Neuron (in vitro differentiated cells): ENCODE data around the gene SMNDC1.
A peak's percentile ranks its signal among the peaks of the same experiment; 100 is the strongest.

Experiments used
- H2AFZ ChIP-seq: one replicate; pipeline ENCODE4 v1.6.1; 2013; ENCODE audit warnings: low read depth, mild to moderate bottlenecking, inconsistent platforms, low read length, moderate library complexity
- H3K27me3 ChIP-seq: one replicate; pipeline ENCODE4 v1.6.1; 2013; ENCODE audit warnings: low read length; ENCODE audit not compliant: insufficient read depth
- H3K36me3 ChIP-seq: one replicate; pipeline ENCODE4 v1.6.1; 2013; ENCODE audit warnings: low read length; ENCODE audit not compliant: insufficient read depth
- H3K4me1 ChIP-seq: one replicate; pipeline ENCODE4 v1.6.1; 2013; ENCODE audit warnings: low read length; ENCODE audit not compliant: insufficient read depth
- H3K4me3 ChIP-seq: 2 replicates; pipeline ENCODE4 v1.5.1; 2013; ENCODE audit warnings: mild to moderate bottlenecking, low read length, moderate library complexity
- H3K9me3 ChIP-seq: one replicate; pipeline ENCODE4 v1.6.1; 2013; ENCODE audit warnings: low read length

Gene SMNDC1

DNA sequence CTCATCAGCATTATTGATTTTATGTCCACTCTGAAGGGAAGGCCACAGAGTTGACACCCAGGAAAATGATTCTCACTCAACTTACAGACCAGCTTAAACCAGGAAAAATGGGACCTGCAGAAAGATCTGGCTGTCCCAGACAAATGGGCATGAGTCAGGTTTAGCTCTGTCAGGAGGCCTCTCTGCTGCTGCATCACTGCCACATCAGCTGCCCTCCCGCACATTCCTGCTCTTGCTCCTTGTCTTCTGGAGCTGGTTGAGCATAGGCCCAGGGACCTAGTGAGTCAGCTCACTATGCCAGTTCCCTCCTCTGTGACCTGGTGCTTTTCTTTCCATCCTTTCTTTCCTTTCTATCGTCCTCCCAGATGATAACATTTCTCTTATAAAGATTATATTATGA, 18.8 kb upstream of the SMNDC1 start:
- H3K9me3 ChIP-seq = peaks cover 3% of the 10 kb centered on the region
- no peak overlapping the region for H2AFZ ChIP-seq
- H3K4me1 ChIP-seq = no peaks in the 10 kb centered on the region
- no peaks in the 10 kb centered on the region for H3K36me3 ChIP-seq
- H3K27me3 ChIP-seq = peaks cover 9% of the 10 kb centered on the region
- H3K4me3 ChIP-seq = no peak overlapping the region

DNA sequence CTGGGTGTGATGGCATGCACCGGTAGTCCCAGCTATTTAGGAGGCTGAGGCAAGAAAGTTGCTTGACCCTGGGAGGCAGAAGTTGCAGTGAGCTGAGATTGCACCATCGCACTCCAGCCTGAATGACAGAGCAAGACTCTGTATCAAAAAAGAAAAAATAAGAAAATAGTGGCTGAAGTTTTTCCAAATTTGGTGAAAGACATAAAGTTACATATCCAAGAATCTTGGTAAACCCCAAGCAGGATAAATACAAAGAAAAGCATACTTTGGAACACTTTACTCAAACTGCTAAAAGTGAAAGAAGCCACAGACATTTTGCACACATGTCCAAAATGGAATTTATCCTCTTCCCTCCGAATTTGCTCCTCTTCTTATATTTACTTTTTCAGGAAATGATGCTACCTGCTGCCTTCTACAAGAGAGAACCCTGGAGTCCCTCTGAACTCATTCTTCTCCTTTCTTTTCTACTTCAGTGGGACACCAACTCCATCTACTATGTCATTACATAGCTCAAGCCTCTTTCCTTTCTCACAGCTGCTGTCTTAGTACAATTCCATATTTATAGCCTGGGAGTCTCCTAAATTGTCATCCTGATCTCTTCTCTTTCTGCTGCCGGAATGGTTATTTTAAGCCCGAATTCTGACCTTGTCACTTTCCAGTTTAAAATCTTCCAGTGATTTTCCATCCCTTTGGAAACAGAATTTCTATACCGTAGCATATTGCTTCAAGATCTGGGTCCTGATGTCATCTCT, 17.3 kb upstream of the SMNDC1 start:
- no peak overlapping the region for H2AFZ ChIP-seq
- no peaks in the 10 kb centered on the region for H3K4me1 ChIP-seq
- peaks cover 15% of the 10 kb centered on the region for H3K27me3 ChIP-seq
- no peaks in the 10 kb centered on the region for H3K36me3 ChIP-seq
- H3K4me3 ChIP-seq = no peak overlapping the region
- H3K9me3 ChIP-seq = peaks cover 3% of the 10 kb centered on the region

- H3K9me3 ChIP-seq = peaks cover 3% of the 10 kb centered on the region
- H2AFZ ChIP-seq = no peak overlapping the region
- no peaks in the 10 kb centered on the region for H3K4me1 ChIP-seq
- no peak overlapping the region for H3K4me3 ChIP-seq
- no peaks in the 10 kb centered on the region for H3K36me3 ChIP-seq
- H3K27me3 ChIP-seq = peaks cover 15% of the 10 kb centered on the region
These were observed 13.4 kb upstream of the SMNDC1 start for GRCh38 chr10:110317866-110318850.

- no peaks in the 10 kb centered on the region for H3K36me3 ChIP-seq
- H3K4me1 ChIP-seq = no peaks in the 10 kb centered on the region
- peaks cover 11% of the 10 kb centered on the region for H3K27me3 ChIP-seq
- H2AFZ ChIP-seq = no peak overlapping the region
- no peaks in the 10 kb centered on the region for H3K9me3 ChIP-seq
- no peak overlapping the region for H3K4me3 ChIP-seq
These were observed 9.0 kb upstream of the SMNDC1 start for GRCh38 chr10:110313674-110314073.

GRCh38 chr10:110312206-110312605, 7.5 kb upstream of the SMNDC1 start:
- no peaks in the 10 kb centered on the region for H3K9me3 ChIP-seq
- H3K27me3 ChIP-seq = peaks cover 3% of the 10 kb centered on the region
- no peaks in the 10 kb centered on the region for H3K4me1 ChIP-seq
- H2AFZ ChIP-seq = no peak overlapping the region
- H3K36me3 ChIP-seq = no peaks in the 10 kb centered on the region
- no peak overlapping the region for H3K4me3 ChIP-seq

DNA sequence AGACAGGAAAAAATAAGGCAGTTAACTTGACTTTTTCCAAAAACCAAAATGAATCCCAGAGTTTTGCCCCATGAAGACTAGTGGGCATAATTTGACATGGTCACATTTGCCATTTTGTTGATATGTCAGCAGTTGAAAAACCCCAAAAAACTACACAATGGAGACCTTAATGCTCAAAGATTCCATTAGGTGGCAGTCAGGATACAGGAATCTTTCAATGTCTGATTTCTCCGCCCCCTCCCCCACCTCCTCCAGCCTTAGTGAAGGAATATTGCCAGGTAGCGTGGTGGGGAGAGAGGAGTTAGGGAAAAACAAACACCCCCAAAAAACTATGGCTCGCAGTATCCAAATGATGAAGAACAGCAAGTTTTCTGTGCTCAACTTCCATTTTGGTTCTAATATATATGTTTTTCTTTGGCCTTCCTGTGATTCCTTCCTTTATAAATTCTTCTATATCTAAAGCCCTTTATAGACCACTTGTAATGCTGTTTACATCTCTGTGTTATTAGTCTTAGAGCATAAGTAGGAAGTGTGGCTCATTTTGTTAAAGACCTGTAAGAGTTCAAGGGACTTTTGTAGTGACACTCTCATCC, 6.7 kb upstream of the SMNDC1 start:
- Histone ChIP-seq H3K27me3 (peaks cover 3% of the 10 kb centered on the region), H3K4me3 (no peak overlapping the region), H3K9me3 (no peaks in the 10 kb centered on the region), H2AFZ (no peak overlapping the region), H3K36me3 (no peaks in the 10 kb centered on the region), H3K4me1 (no peaks in the 10 kb centered on the region)

DNA sequence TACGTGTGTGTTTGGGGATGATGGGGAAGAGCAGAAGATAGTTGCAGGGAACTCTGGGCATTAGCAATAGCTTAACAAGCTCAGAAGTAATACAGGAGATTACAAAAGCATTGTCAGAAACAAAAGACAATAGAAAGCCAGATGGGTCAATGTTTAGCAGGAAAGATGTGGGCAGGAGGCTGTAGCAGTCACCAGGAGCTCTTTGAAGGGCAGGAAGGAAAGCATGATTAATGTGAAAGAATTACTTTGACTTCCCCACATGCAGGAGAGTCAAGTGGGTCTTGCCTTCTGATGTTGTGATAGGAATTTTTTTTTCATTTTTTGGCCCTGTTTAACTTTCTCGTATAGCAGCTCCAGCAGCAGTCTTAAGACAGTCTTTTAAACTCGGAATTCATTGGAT, 6.0 kb upstream of the SMNDC1 start:
- no peak overlapping the region for H2AFZ ChIP-seq
- peaks cover 3% of the 10 kb centered on the region for H3K27me3 ChIP-seq
- H3K36me3 ChIP-seq = no peaks in the 10 kb centered on the region
- no peak overlapping the region for H3K4me3 ChIP-seq
- no peaks in the 10 kb centered on the region for H3K4me1 ChIP-seq
- H3K9me3 ChIP-seq = no peaks in the 10 kb centered on the region

GRCh38 chr10:110307805-110308204, 3.1 kb upstream of the SMNDC1 start:
- Histone ChIP-seq H3K36me3 (peaks cover 5% of the 10 kb centered on the region), H3K4me1 (peaks cover 12% of the 10 kb centered on the region), H3K4me3 (no peak overlapping the region), H3K9me3 (no peaks in the 10 kb centered on the region), H3K27me3 (peaks cover 3% of the 10 kb centered on the region), H2AFZ (no peak overlapping the region)

DNA sequence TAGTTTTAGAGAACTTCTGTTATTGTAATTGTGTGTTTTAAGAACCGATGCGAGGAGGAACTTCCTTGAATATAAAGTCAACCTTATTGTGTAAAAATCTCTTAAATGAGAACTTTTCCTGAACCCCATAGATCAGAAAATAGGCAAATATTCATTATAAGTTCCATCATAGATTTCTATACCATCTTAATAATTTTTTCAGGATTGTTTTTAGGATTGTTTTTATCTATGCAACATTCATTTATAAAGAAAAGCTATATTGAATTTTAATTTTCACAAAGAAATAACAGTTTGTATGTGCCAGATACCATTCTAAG, 1.7 kb upstream of the SMNDC1 start:
- Histone ChIP-seq H3K9me3 (no peaks in the 10 kb centered on the region), H2AFZ (no peak overlapping the region), H3K27me3 (no peaks in the 10 kb centered on the region), H3K36me3 (peaks cover 18% of the 10 kb centered on the region), H3K4me3 (no peak overlapping the region), H3K4me1 (peaks cover 23% of the 10 kb centered on the region)

- Histone ChIP-seq H2AFZ (no peak overlapping the region), H3K27me3 (no peaks in the 10 kb centered on the region), H3K4me3 (no peak overlapping the region), H3K4me1 (peaks cover 25% of the 10 kb centered on the region), H3K9me3 (no peaks in the 10 kb centered on the region), H3K36me3 (peaks cover 23% of the 10 kb centered on the region)
These were observed 1.2 kb upstream of the SMNDC1 start for GRCh38 chr10:110305767-110306451.

GRCh38 chr10:110304394-110304779, 333 bp downstream of the SMNDC1 start:
- Histone ChIP-seq H2AFZ (peak overlapping the region; percentile 19), H3K27me3 (no peaks in the 10 kb centered on the region), H3K9me3 (no peaks in the 10 kb centered on the region), H3K36me3 (peaks cover 36% of the 10 kb centered on the region), H3K4me3 (peak overlapping the region; percentile 100), H3K4me1 (peaks cover 26% of the 10 kb centered on the region)

DNA sequence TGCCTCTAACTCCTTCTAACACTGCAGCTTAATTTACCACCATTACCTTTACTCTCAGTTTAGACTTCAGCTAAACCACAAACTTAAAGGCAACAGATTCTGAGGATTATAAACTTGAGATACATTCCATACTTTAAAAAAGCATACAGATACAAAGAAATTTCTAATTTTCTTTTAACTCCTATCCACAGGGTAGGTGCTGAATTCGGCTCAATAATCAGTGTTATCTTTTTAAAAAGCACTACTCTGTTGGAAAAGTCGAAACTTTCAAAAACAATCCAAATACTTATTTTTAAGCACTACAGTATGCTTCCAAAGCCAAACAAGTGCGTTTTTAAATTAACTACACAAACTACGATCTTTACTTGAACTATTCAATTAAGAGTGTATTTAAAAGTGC, 1.0 kb downstream of the SMNDC1 start:
- H2AFZ ChIP-seq = no peak overlapping the region
- no peaks in the 10 kb centered on the region for H3K9me3 ChIP-seq
- peak overlapping the region; percentile 100 for H3K4me3 ChIP-seq
- H3K36me3 ChIP-seq = peaks cover 43% of the 10 kb centered on the region
- H3K27me3 ChIP-seq = no peaks in the 10 kb centered on the region
- H3K4me1 ChIP-seq = peaks cover 26% of the 10 kb centered on the region
